ENCODE data around the gene GM2A. TPM values are rescaled to one million over a fixed set of nuclear protein-coding genes. Genes with fewer than 3 reads are reported as not detected.

Gene GM2A
- total and polyA plus RNA-seq, 2 of the 8 experiments (the other 6 are each of a cell fraction or from before 2014, with no cell fraction given) = 18.5 to 32.2 TPM

GRCh38 chr5:151295138-151295537 lies 42.2 kb downstream of the GM2A start:
- no peaks in the 10 kb centered on the region for H3K36me3 ChIP-seq (ENCODE audit: control insufficient read depth in 2 of 4, insufficient read depth in 4 of 4, low read length in 3 of 4)
- no peaks in the 10 kb centered on the region for H3K23me2 ChIP-seq (ENCODE audit: low read depth, low read length)
- TF ChIP-seq KDM1A (IDR thresholded peaks at IDR 0.05; ENCODE audit: borderline replicate concordance, low read length) = 0 out of 2 replicates have a peak, but pooled peaks have one; percentile 37
- TF ChIP-seq SUZ12 (IDR thresholded peaks at IDR 0.05; ENCODE audit: low read length) = no peak
- DNase-seq (ENCODE audit: low read depth in 1 of 2, low spot score in 2 of 2) = no peak
- H3K23ac ChIP-seq (ENCODE audit: insufficient read length) = no peak overlapping the region
- H3K27me3 ChIP-seq (replicated peaks in 1 of 4; ENCODE audit: control insufficient read depth in 3 of 4, extremely low read depth in 1 of 4, insufficient read depth in 3 of 4, low read length in 3 of 4) = no peaks in the 10 kb centered on the region
- H3K79me2 ChIP-seq (ENCODE audit: control insufficient read depth in 1 of 2, insufficient read depth in 2 of 2, low read length in 2 of 2) = no peaks in the 10 kb centered on the region
- no peak overlapping the region for H2BK120ac ChIP-seq (replicated peaks; ENCODE audit: low read depth, low read length)
- H4K20me1 ChIP-seq (replicated peaks in 1 of 2; ENCODE audit: control insufficient read depth in 1 of 2, insufficient read depth in 2 of 2, low read length in 2 of 2) = no peaks in the 10 kb centered on the region
- FAIRE-seq = no peak
- H3K4me2 ChIP-seq (ENCODE audit: insufficient read depth in 1 of 2, low read depth in 2 of 2, low read length in 2 of 2) = no peak overlapping the region
- no peak overlapping the region for H3K14ac ChIP-seq (ENCODE audit: insufficient read length)
- no peak overlapping the region for H3K56ac ChIP-seq (replicated peaks; ENCODE audit: insufficient read length, low read depth, low read length)
- H4K5ac ChIP-seq (ENCODE audit: insufficient read length, low read depth, low read length) = no peak overlapping the region
- no peaks in the 10 kb centered on the region for H3K9me3 ChIP-seq (ENCODE audit: insufficient read depth in 2 of 2, low read depth in 1 of 2, low read length in 1 of 2)
- H4K8ac ChIP-seq (ENCODE audit: extremely low read depth, insufficient read depth, low read length) = no peak overlapping the region
- no peak overlapping the region for H2BK12ac ChIP-seq (ENCODE audit: low read depth, low read length)
- H3K79me1 ChIP-seq (ENCODE audit: low read depth, low read length) = no peaks in the 10 kb centered on the region
- H3K27ac ChIP-seq (ENCODE audit: low read depth, low read length) = no peak overlapping the region
- H4K91ac ChIP-seq (replicated peaks; ENCODE audit: insufficient read length, low read length) = no peak overlapping the region
- no peak overlapping the region for H3K4ac ChIP-seq (replicated peaks; ENCODE audit: insufficient read length, low read depth, low read length)
- no peak overlapping the region for H2AFZ ChIP-seq (ENCODE audit: low read length)
- H2BK15ac ChIP-seq (ENCODE audit: low read length) = no peak overlapping the region
- no peak overlapping the region for H3K18ac ChIP-seq (ENCODE audit: extremely low read depth, low read length)
- CTCF ChIA-PET (ENCODE audit: partially characterized antibody) = interaction anchor here (0.6 to 2.5 kb wide), 2 partner anchors 21 to 72 kb away, joined by 4 to 11 read pairs; no protein-coding TSS in a partner anchor
- H2BK20ac ChIP-seq (ENCODE audit: low read length) = no peak overlapping the region
- WGBS, 2 experiments (ENCODE audit: extremely low coverage in 1 of 2, insufficient coverage in 1 of 2, insufficient read length in 1 of 2, insufficient replicate concordance in 2 of 2, low coverage in 1 of 2, low lambda C conversion rate in 2 of 2, missing lambda C conversion rate in 1 of 2) = 92% methylated on average over 5 of the region's 5 CpGs; no CpG with 5 or more reads in 1 of the 2 experiments
- POLR2A ChIA-PET (ENCODE audit: partially characterized antibody) = interaction anchor here (0.6 to 1.4 kb wide), 2 partner anchors 42 to 323 kb away, joined by 3 read pairs; partner anchors contain the start of gene GM2A
- no peak overlapping the region for H2BK5ac ChIP-seq (ENCODE audit: low read depth, low read length)
- peaks cover 0 to 3% (median 0%) of the 10 kb centered on the region in 4 experiments; a peak in 2 of 7 replicates for H3K4me1 ChIP-seq (replicated peaks in 1 of 4; ENCODE audit: control insufficient read depth in 3 of 4, insufficient read depth in 4 of 4, low read length in 3 of 4)
- no peak overlapping the region for H2AK5ac ChIP-seq (ENCODE audit: low read depth, low read length)
- H3K9ac ChIP-seq (replicated peaks in 1 of 4; ENCODE audit: extremely low read depth in 1 of 4, low read depth in 3 of 4, low read length in 3 of 4) = no peak overlapping the region
- H3K4me3 ChIP-seq (ENCODE audit: extremely low read depth in 1 of 4, insufficient read depth in 2 of 4, low read depth in 3 of 4, low read length in 4 of 4) = no peak overlapping the region
